Suprapubic skin (tissue), 4 donors: ENCODE measurements around the gene ADGRF1. TPM values are rescaled to one million over a fixed set of nuclear protein-coding genes. Genes with fewer than 3 reads are reported as not detected.

Source experiments
- DNase-seq, 2 donors: peaks; one replicate each; pipeline ENCODE4 v3.0.0-alpha.2; 2019; ENCODE audit warnings: low spot score in 2 of 2
- H3K27ac ChIP-seq: fragments of 200-600 bp; sonication (generic); one replicate; pipeline ENCODE4 v1.5.1; 2019
- H3K27me3 ChIP-seq: fragments of 200-600 bp; sonication (generic); one replicate; pipeline ENCODE4 v1.5.1; 2019
- H3K36me3 ChIP-seq: fragments of 200-600 bp; sonication (generic); one replicate; pipeline ENCODE4 v1.5.1; 2019
- H3K4me1 ChIP-seq: fragments of 200-600 bp; sonication (generic); one replicate; pipeline ENCODE4 v1.5.1; 2019
- H3K4me3 ChIP-seq: fragments of 200-600 bp; sonication (generic); one replicate; pipeline ENCODE4 v1.5.1; 2019; ENCODE audit warnings: mild to moderate bottlenecking
- H3K9me3 ChIP-seq: fragments of 200-600 bp; sonication (generic); one replicate; pipeline ENCODE4 v1.5.1; 2019
- CTCF ChIP-seq, 2 donors: fragments of 200-600 bp in 1 of 2; fragments of 450-650 bp in 1 of 2; sonication (generic) in 1 of 2; IDR thresholded peaks; one replicate each; pipeline ENCODE4 v1.5.1; 2016 to 2019; ENCODE audit warnings: antibody characterized with exemption in 2 of 2, mild to moderate bottlenecking in 1 of 2, moderate library complexity in 1 of 2
- EP300 ChIP-seq: sonication (generic); formaldehyde crosslinking; IDR thresholded peaks from one replicate; pipeline ENCODE4 v1.6.1; 2017; ENCODE audit warnings: antibody characterized with exemption
- POLR2A ChIP-seq, 2 donors: fragments of 450-650 bp; IDR thresholded peaks; one replicate each; pipeline ENCODE4 v1.6.1; 2017; ENCODE audit warnings: antibody characterized with exemption in 2 of 2, mild to moderate bottlenecking in 2 of 2, moderate library complexity in 2 of 2
- POLR2AphosphoS5 ChIP-seq, 3 donors: sonication (generic); formaldehyde crosslinking; IDR thresholded peaks; one replicate each; pipeline ENCODE4 v1.6.1; 2017; ENCODE audit warnings: antibody characterized with exemption in 3 of 3
- whole genome bisulfite sequencing: methylation state at CpG from one replicate; pipeline ENCODE4 v1.1.5; 2018; 5-methylcytosine and 5-hydroxymethylcytosine counted together
- total RNA-seq, 4 donors: library from RNA; depleted of rRNA; stranded (reverse); fragments of >200 nt; gene quantifications; one replicate each; pipeline ENCODE4 v1.1.0, GENCODE V29; 2016

Gene ADGRF1
- total RNA-seq, 4 donors from 2014 or later = 0.31 to 0.42 TPM; not detected in 2

- TF ChIP-seq POLR2A (IDR thresholded peaks at IDR 0.05) (no peak), EP300 (no peak), POLR2AphosphoS5 (IDR thresholded peaks at IDR 0.05) (no peak), CTCF (IDR thresholded peaks at IDR 0.05) (no peak)
- Histone ChIP-seq H3K9me3 (no peaks in the 10 kb centered on the region), H3K27me3 (no peaks in the 10 kb centered on the region), H3K36me3 (no peaks in the 10 kb centered on the region), H3K4me1 (peaks cover 5% of the 10 kb centered on the region), H3K4me3 (no peak overlapping the region), H3K27ac (no peak overlapping the region)
- 51% methylated on average over 4 of the region's 4 CpGs for WGBS
- DNase-seq = no peak
Observed at GRCh38 chr6:46979206-46979605, 62.9 kb downstream of the ADGRF1 start.

GRCh38 chr6:46974786-46975185 is 67.3 kb downstream of the ADGRF1 start:
- TF ChIP-seq POLR2AphosphoS5 (IDR thresholded peaks at IDR 0.05) = no peak
- TF ChIP-seq POLR2A (IDR thresholded peaks at IDR 0.05) = no peak
- TF ChIP-seq CTCF (IDR thresholded peaks at IDR 0.05) = no peak
- TF ChIP-seq EP300 = no peak
- no peak overlapping the region for H3K27ac ChIP-seq
- H3K9me3 ChIP-seq = no peaks in the 10 kb centered on the region
- H3K4me1 ChIP-seq = no peaks in the 10 kb centered on the region
- WGBS = 70% methylated on average over 1 of the region's 1 CpG
- H3K27me3 ChIP-seq = no peaks in the 10 kb centered on the region
- DNase-seq = no peak
- H3K36me3 ChIP-seq = no peaks in the 10 kb centered on the region
- H3K4me3 ChIP-seq = no peak overlapping the region

- no peaks in the 10 kb centered on the region for H3K4me1 ChIP-seq
- no peaks in the 10 kb centered on the region for H3K36me3 ChIP-seq
- H3K9me3 ChIP-seq = no peaks in the 10 kb centered on the region
- DNase-seq = no peak
- H3K4me3 ChIP-seq = no peak overlapping the region
- 71% methylated on average over 2 of the region's 2 CpGs for WGBS
- no peak for TF ChIP-seq POLR2A (IDR thresholded peaks at IDR 0.05)
- TF ChIP-seq POLR2AphosphoS5 (IDR thresholded peaks at IDR 0.05) = no peak
- H3K27ac ChIP-seq = no peak overlapping the region
- H3K27me3 ChIP-seq = no peaks in the 10 kb centered on the region
Observed at GRCh38 chr6:46973029-46973428, 69.1 kb downstream of the ADGRF1 start.

GRCh38 chr6:46972531-46972930 is 69.6 kb downstream of the ADGRF1 start:
- WGBS = 29% methylated on average over 1 of the region's 1 CpG

DNA sequence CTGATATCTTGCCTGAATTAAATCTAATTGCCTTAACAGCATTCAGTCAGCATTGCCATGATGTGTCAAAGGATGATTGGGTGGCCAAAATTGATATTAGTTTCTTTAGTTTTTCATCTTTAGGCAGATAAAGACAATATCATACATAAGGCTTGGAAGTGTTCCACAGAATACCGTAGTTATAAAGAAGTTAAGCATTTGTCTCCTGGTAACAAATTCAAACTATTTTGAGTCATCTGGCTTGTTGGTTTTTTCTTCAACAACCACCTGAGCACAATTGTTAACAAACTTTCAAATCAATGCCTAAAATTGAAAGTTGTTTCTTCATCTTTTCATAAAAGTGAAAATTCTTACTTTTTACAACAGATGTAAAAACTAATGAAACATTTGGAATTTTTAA is 72.9 kb downstream of the ADGRF1 start:
- H3K9me3 ChIP-seq = no peaks in the 10 kb centered on the region
- H3K4me1 ChIP-seq = no peaks in the 10 kb centered on the region
- no peak for DNase-seq
- TF ChIP-seq CTCF (IDR thresholded peaks at IDR 0.05) (no peak), POLR2AphosphoS5 (IDR thresholded peaks at IDR 0.05) (no peak), EP300 (no peak), POLR2A (IDR thresholded peaks at IDR 0.05) (no peak)
- 38% methylated on average over 1 of the region's 1 CpG for WGBS
- H3K36me3 ChIP-seq = no peaks in the 10 kb centered on the region
- H3K4me3 ChIP-seq = no peak overlapping the region
- H3K27ac ChIP-seq = no peak overlapping the region
- no peaks in the 10 kb centered on the region for H3K27me3 ChIP-seq

More at GRCh38 chr6:46972531-46972930, 69.6 kb downstream of the ADGRF1 start:
- no peak for DNase-seq
- no peaks in the 10 kb centered on the region for H3K36me3 ChIP-seq
- no peak for TF ChIP-seq EP300
- no peak for TF ChIP-seq POLR2A (IDR thresholded peaks at IDR 0.05)
- no peak for TF ChIP-seq CTCF (IDR thresholded peaks at IDR 0.05)
- TF ChIP-seq POLR2AphosphoS5 (IDR thresholded peaks at IDR 0.05) = no peak
- H3K27me3 ChIP-seq = no peaks in the 10 kb centered on the region
- no peaks in the 10 kb centered on the region for H3K9me3 ChIP-seq
- no peaks in the 10 kb centered on the region for H3K4me1 ChIP-seq
- H3K27ac ChIP-seq = no peak overlapping the region
- no peak overlapping the region for H3K4me3 ChIP-seq

- no peak for TF ChIP-seq CTCF (IDR thresholded peaks at IDR 0.05)
- no peak for TF ChIP-seq EP300
- TF ChIP-seq POLR2AphosphoS5 (IDR thresholded peaks at IDR 0.05) = no peak
- TF ChIP-seq POLR2A (IDR thresholded peaks at IDR 0.05) = no peak
- Histone ChIP-seq H3K27ac (no peak overlapping the region), H3K27me3 (peaks cover under 1% of the 10 kb centered on the region), H3K9me3 (no peaks in the 10 kb centered on the region), H3K36me3 (no peaks in the 10 kb centered on the region), H3K4me3 (no peak overlapping the region), H3K4me1 (no peaks in the 10 kb centered on the region)
- no peak for DNase-seq
Observed at GRCh38 chr6:46967826-46968349, 74.2 kb downstream of the ADGRF1 start.
